Measurements from ENCODE around the gene ESYT1.

- peak; percentile 30 for TF ChIP-seq CTCF (tag by site-specific recombination; IDR thresholded peaks at IDR 0.05)
- TF ChIP-seq ZNF596 (tag by site-specific recombination; IDR thresholded peaks at IDR 0.05) = no peak
- no peak for TF ChIP-seq ZNF274 (IDR thresholded peaks at IDR 0.05; ENCODE audit: low read length)
- no peak for TF ChIP-seq ZNF274 (tag by site-specific recombination; IDR thresholded peaks at IDR 0.05; ENCODE audit: borderline replicate concordance)
- peak; percentile 66 for TF ChIP-seq ZNF121 (tag by site-specific recombination; IDR thresholded peaks at IDR 0.05)
- TF ChIP-seq MZF1 (tag by site-specific recombination; IDR thresholded peaks at IDR 0.05; ENCODE audit: borderline replicate concordance) = 0 out of 2 replicates have a peak, but pooled peaks have one; percentile 40
- no peak for TF ChIP-seq ZNF221 (tag by site-specific recombination; IDR thresholded peaks at IDR 0.05; ENCODE audit: borderline replicate concordance)
- TF ChIP-seq ZSCAN30 (tag by site-specific recombination; IDR thresholded peaks at IDR 0.05) = no peak; the same call in 1 of the 2 replicates
- TF ChIP-seq SETDB1 (IDR thresholded peaks at IDR 0.05; ENCODE audit: insufficient read length, low read length) = no peak
- TF ChIP-seq ZSCAN4 (tag by site-specific recombination; IDR thresholded peaks at IDR 0.05) = peak; percentile 44; the same call in 1 of the 2 replicates
- TF ChIP-seq ZNF785 (tag by site-specific recombination; IDR thresholded peaks at IDR 0.05) = no peak
- no peak for TF ChIP-seq ZNF530 (tag by site-specific recombination; IDR thresholded peaks at IDR 0.05; ENCODE audit: low read depth)
These were observed 30.2 kb downstream of the ESYT1 start, which contains the start of gene MYL6 for GRCh38 chr12:56158029-56158925.
